Memory B cell (primary cell): ENCODE data around the gene TNFAIP1.
A peak's percentile ranks its signal among the peaks of the same experiment; 100 is the strongest.

Experiments used
- ATAC-seq: fragments of 150-1000 bp; cut with Tn5 transposase; 2 replicates; pipeline ENCODE4 v1.10.0; 2021; ENCODE audit warnings: low read depth, mild to moderate bottlenecking, moderate library complexity
- DNase-seq, 2 donors: peaks; one replicate each; pipeline ENCODE4 v3.0.0; 2022; ENCODE audit warnings: low spot score in 2 of 2
- H3K27ac Mint-ChIP-seq: one replicate; pipeline ENCODE4 v1.8.0; 2022; ENCODE audit warnings: mild to moderate bottlenecking, moderate library complexity, mixed read lengths
- H3K27me3 Mint-ChIP-seq: one replicate; pipeline ENCODE4 v1.8.0; 2022; ENCODE audit warnings: mixed read lengths
- H3K36me3 Mint-ChIP-seq: one replicate; pipeline ENCODE4 v1.8.0; 2022; ENCODE audit warnings: mild to moderate bottlenecking, mixed read lengths
- H3K4me1 Mint-ChIP-seq: one replicate; pipeline ENCODE4 v1.8.0; 2022; ENCODE audit warnings: mixed read lengths
- H3K4me3 Mint-ChIP-seq: one replicate; pipeline ENCODE4 v1.8.0; 2022; ENCODE audit warnings: mild to moderate bottlenecking, moderate library complexity, mixed read lengths
- H3K9me3 Mint-ChIP-seq: one replicate; pipeline ENCODE4 v1.8.0; 2022; ENCODE audit warnings: mixed read lengths

TNFAIP1 gene

DNA sequence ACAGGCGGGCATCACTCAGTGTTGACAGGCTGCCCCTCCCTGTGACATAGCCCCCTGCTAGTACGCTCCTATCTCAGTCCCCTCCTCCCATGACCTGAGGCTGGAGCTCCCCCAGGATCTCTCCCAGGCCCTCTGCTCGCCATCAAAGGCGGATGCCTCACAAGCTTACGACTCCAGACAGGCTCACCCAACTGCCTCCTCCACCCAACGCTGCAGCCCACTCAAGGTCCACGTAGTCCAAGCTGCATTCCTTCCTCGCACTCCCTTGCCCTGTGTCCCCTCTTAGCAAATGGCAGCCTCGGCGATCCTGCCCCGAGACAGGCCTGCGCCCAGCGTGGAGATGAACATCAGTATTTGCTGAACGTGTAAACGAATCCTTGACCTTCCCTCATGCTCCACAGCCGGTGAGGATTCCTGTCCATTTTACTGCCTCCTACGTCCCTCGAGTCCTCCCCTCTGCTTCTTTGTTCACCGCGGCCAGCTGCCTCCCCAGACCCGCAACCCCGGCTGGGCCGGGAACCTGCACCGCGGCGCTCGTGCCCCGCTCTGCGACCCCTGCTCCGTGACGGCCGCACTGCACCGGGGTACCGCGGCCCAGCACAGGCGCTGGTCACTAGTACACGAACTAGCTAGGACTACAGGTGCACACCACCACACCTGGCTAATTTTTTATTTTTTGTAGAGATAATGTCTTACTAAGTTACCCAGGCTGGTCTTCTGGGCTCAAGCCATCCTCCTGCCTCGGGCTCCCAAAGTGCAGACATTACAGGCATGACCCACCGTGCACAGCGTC, 17.4 kb upstream of the TNFAIP1 start:
- H3K4me1 Mint-ChIP-seq, result peaks cover 19% of the 10 kb centered on the region
- no peaks in the 10 kb centered on the region for H3K9me3 Mint-ChIP-seq
- no peaks in the 10 kb centered on the region for H3K27me3 Mint-ChIP-seq
- peak; percentile 12 for ATAC-seq
- peak overlapping the region; percentile 92 for H3K4me3 Mint-ChIP-seq
- no peak overlapping the region for H3K27ac Mint-ChIP-seq
- DNase-seq, result peak in 1 of 2 donors; percentile 25
- H3K36me3 Mint-ChIP-seq, result no peaks in the 10 kb centered on the region

GRCh38 chr17:28318759-28319597, 16.6 kb upstream of the TNFAIP1 start, which contains the start of gene TMEM97:
Gene TMEM97 (plus strand): TSS chr17:28319200. CDS start chr17:28319240, 40 bp downstream.
- Mint-ChIP-seq H3K27me3 (no peaks in the 10 kb centered on the region), H3K4me1 (peaks cover 19% of the 10 kb centered on the region), H3K9me3 (no peaks in the 10 kb centered on the region), H3K27ac (peak within 1 kb of the TSS; percentile 85), H3K36me3 (no peaks in the 10 kb centered on the region), H3K4me3 (peak within 1 kb of the TSS; percentile 92)
- ATAC-seq (peak; percentile 96), DNase-seq (peak; percentile 83 to 91)

DNA sequence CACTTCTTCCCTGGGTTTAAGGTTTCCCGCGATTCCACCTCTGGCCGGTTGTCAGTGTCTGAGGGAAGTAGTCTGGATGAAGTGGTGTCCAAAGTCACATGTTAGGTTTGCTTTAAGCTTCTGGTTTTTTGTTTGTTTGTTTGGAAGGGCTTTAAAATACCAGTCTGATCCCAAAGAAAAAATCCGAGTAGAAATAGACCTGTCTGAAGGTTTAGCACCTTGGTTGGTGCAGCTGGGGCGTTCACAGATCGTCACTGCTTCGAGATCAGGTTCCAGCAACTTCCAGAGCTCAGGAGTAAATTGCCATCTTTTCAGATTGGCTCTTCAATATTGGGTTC, 16.0 kb upstream of the TNFAIP1 start:
- ATAC-seq (no peak), DNase-seq (no peak)
- Mint-ChIP-seq H3K4me1 (peaks cover 19% of the 10 kb centered on the region), H3K27me3 (no peaks in the 10 kb centered on the region), H3K27ac (peak overlapping the region; percentile 85), H3K36me3 (no peaks in the 10 kb centered on the region), H3K4me3 (peak overlapping the region; percentile 92), H3K9me3 (no peaks in the 10 kb centered on the region)

GRCh38 chr17:28320215-28321061, 15.1 kb upstream of the TNFAIP1 start:
- no peaks in the 10 kb centered on the region for H3K9me3 Mint-ChIP-seq
- peaks cover 19% of the 10 kb centered on the region for H3K4me1 Mint-ChIP-seq
- H3K4me3 Mint-ChIP-seq, result peak overlapping the region; percentile 92
- ATAC-seq (no peak), DNase-seq (no peak)
- no peaks in the 10 kb centered on the region for H3K36me3 Mint-ChIP-seq
- no peaks in the 10 kb centered on the region for H3K27me3 Mint-ChIP-seq
- H3K27ac Mint-ChIP-seq, result peak overlapping the region; percentile 38

- ATAC-seq, result no peak
- Mint-ChIP-seq H3K36me3 (peaks cover 7% of the 10 kb centered on the region), H3K27ac (no peak overlapping the region), H3K4me1 (peaks cover 8% of the 10 kb centered on the region), H3K9me3 (no peaks in the 10 kb centered on the region), H3K4me3 (no peak overlapping the region), H3K27me3 (no peaks in the 10 kb centered on the region)
- no peak for DNase-seq
Observed at GRCh38 chr17:28324267-28324745, 11.3 kb upstream of the TNFAIP1 start.

DNA sequence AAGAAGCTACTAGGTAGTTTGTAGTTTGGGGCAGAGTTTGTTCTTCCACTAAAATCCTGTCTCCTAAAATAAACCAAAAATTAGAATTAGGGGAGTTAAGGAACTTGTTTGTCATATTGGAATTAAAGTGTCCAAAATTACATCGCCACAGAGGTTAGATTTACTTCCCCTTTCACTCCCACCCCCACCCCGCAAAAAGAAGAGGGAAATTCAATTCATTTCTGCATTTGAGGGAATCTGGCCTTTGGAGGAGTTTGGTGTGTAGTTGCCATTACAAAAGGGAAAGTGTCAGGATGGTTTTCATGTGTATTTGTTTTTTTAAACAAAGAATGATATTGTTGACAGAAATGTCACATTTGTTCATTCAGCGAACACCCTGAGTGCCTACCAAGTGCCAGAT, 10.8 kb upstream of the TNFAIP1 start:
- ATAC-seq (no peak), DNase-seq (no peak)
- Mint-ChIP-seq H3K4me1 (peaks cover 5% of the 10 kb centered on the region), H3K27ac (no peak overlapping the region), H3K36me3 (peaks cover 7% of the 10 kb centered on the region), H3K27me3 (no peaks in the 10 kb centered on the region), H3K4me3 (no peak overlapping the region), H3K9me3 (no peaks in the 10 kb centered on the region)

DNA sequence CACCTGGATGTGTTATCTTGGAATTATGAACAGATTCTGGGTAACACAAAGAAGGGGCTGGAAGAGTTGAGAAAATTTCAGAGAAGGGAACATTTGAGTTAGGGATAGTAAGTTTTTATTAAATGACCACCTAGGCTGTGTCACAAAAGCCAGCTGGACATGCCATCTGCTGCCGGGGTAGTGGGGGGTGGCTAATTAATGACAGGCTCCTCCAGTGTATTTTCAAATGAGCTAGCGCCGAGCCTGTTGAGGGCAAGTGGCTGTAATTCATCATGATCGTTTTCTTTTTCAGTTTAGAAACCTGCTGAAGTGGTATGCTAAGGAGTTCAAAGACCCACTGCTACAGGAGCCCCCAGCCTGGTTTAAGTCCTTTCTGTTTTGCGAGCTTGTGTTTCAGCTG, 10.3 kb upstream of the TNFAIP1 start:
- Mint-ChIP-seq H3K27me3 (no peaks in the 10 kb centered on the region), H3K36me3 (peaks cover 7% of the 10 kb centered on the region), H3K4me3 (no peak overlapping the region), H3K9me3 (no peaks in the 10 kb centered on the region), H3K27ac (no peak overlapping the region), H3K4me1 (peaks cover 1% of the 10 kb centered on the region)
- no peak for ATAC-seq
- no peak for DNase-seq

GRCh38 chr17:28326114-28326513, 9.4 kb upstream of the TNFAIP1 start:
- ATAC-seq (no peak), DNase-seq (no peak)
- no peaks in the 10 kb centered on the region for H3K27me3 Mint-ChIP-seq
- H3K36me3 Mint-ChIP-seq, result peaks cover 7% of the 10 kb centered on the region
- no peaks in the 10 kb centered on the region for H3K4me1 Mint-ChIP-seq
- H3K9me3 Mint-ChIP-seq, result no peaks in the 10 kb centered on the region
- H3K4me3 Mint-ChIP-seq, result no peak overlapping the region
- no peak overlapping the region for H3K27ac Mint-ChIP-seq

DNA sequence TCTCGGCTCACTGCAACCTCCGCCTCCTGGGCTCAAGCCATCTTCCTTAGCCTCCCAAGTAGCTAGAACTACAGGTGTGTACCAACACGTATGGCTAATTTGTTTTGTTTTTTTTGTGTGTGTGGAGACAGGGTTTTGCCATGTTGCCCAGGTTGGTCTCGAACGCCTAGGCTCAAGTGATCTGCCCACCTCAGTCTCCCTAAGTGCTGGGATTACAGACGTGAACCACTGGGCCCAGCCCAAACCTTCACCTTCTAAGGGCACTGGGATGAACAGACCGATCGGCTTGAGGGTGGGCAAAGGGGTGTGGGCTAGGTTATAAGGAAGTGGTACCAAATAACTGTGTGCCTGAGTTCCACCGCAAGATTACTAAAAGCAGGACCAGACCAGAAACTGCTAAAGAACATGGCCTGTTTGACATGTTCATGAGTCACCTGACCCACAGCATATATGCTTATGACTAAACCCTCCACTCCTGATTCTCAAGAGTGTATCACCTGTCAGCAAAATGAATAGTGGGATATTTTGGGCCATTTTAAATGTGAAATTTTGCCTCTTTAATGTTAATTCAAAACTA, 8.4 kb upstream of the TNFAIP1 start:
- Mint-ChIP-seq H3K4me3 (no peak overlapping the region), H3K9me3 (no peaks in the 10 kb centered on the region), H3K27me3 (no peaks in the 10 kb centered on the region), H3K4me1 (peaks cover under 1% of the 10 kb centered on the region), H3K27ac (no peak overlapping the region), H3K36me3 (peaks cover 8% of the 10 kb centered on the region)
- DNase-seq (no peak), ATAC-seq (no peak)

DNA sequence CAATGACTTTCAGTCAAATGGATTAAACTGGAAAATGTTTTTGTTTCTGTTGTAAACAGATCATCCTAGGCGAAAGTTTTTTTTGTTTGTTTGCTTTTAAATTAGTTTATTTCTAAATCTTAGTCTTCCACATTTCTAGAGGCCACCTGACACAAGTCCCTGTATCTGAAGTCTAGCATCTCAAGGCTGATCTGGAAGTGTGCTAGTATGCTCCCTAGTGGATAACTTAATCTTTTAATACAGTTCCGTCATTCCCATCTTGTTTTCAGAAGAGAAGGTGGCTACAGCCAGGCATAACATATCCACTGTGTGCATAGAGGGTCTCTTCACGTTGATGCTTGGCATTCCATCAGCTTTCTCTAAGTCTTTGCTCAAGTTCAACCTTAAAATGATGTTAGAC, 7.9 kb upstream of the TNFAIP1 start:
- no peak overlapping the region for H3K27ac Mint-ChIP-seq

DNA sequence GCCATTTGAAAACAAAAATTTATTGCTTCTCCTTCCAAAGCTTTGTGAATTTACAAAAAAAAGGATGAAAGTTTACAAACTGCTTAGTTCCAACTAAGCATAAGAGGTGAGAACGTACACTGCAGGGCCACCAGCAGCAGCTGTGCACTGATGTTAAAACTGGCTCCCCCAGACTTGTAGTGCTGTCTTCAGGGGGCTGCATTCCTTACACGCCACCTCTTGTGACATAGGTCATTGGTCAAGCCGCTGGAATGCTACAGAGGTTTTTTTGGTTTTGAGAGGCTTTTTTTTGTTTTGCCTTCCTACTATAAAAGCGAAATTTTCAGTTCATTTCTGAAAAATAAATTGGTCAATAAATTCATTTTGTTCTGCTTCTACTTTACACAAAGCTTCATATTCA, 7.2 kb upstream of the TNFAIP1 start:
- Mint-ChIP-seq H3K27me3 (no peaks in the 10 kb centered on the region), H3K9me3 (no peaks in the 10 kb centered on the region), H3K4me1 (peaks cover 2% of the 10 kb centered on the region), H3K36me3 (peaks cover 10% of the 10 kb centered on the region), H3K4me3 (no peak overlapping the region), H3K27ac (no peak overlapping the region)
- DNase-seq (no peak), ATAC-seq (no peak)

More for the DNA sequence above, 7.9 kb upstream of the TNFAIP1 start:
- no peak overlapping the region for H3K4me3 Mint-ChIP-seq
- H3K36me3 Mint-ChIP-seq, result peaks cover 10% of the 10 kb centered on the region
- DNase-seq, result no peak
- no peaks in the 10 kb centered on the region for H3K27me3 Mint-ChIP-seq
- H3K9me3 Mint-ChIP-seq, result no peaks in the 10 kb centered on the region
- no peak for ATAC-seq
- H3K4me1 Mint-ChIP-seq, result peaks cover 2% of the 10 kb centered on the region

GRCh38 chr17:28330671-28331070, 4.9 kb upstream of the TNFAIP1 start:
- no peak for ATAC-seq
- no peak for DNase-seq
- Mint-ChIP-seq H3K36me3 (peaks cover 10% of the 10 kb centered on the region), H3K4me3 (no peak overlapping the region), H3K4me1 (peaks cover 14% of the 10 kb centered on the region), H3K9me3 (no peaks in the 10 kb centered on the region), H3K27me3 (no peaks in the 10 kb centered on the region), H3K27ac (no peak overlapping the region)

- no peak for DNase-seq
- Mint-ChIP-seq H3K27me3 (no peaks in the 10 kb centered on the region), H3K4me3 (no peak overlapping the region), H3K4me1 (peaks cover 21% of the 10 kb centered on the region), H3K27ac (no peak overlapping the region), H3K36me3 (peaks cover 8% of the 10 kb centered on the region), H3K9me3 (no peaks in the 10 kb centered on the region)
- ATAC-seq, result no peak
Observed at GRCh38 chr17:28331891-28332420, 3.6 kb upstream of the TNFAIP1 start.
